ENCODE measurements around the gene FAM50A.

DNA sequence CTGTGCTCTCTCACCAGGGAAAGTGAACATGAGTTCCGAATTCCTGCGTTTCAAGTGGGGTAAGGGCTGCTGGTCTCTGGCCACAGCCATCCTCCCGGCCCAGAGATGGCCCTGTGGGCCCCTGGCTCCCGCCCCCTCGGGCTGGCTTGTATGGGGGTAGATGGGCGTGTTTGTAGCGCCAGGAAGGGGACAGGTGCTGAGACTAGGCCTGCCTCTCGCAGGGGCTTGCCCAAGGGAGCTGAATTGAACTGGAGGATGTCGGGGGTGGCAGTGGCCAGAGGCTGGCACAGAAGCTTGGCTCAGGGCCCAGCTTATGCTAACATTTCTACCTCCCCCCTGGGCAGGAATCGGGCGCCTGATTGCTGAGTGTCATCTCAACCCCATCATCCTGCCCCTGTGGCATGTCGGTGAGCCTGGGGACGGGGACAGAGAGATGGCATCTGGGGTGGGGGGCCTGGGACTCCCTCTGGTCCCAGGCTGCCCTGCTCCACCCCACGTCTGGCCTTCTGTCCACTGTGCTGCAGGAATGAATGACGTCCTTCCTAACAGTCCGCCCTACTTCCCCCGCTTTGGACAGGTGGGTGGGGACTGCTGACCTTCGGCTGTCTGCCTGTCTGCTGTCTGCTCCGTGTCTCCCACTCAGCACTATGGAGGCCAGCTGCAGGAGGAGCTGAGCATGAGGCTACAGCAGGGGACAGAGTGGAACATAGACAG is 24.1 kb upstream of the FAM50A start:
- TF ChIP-seq, protein P1, sequence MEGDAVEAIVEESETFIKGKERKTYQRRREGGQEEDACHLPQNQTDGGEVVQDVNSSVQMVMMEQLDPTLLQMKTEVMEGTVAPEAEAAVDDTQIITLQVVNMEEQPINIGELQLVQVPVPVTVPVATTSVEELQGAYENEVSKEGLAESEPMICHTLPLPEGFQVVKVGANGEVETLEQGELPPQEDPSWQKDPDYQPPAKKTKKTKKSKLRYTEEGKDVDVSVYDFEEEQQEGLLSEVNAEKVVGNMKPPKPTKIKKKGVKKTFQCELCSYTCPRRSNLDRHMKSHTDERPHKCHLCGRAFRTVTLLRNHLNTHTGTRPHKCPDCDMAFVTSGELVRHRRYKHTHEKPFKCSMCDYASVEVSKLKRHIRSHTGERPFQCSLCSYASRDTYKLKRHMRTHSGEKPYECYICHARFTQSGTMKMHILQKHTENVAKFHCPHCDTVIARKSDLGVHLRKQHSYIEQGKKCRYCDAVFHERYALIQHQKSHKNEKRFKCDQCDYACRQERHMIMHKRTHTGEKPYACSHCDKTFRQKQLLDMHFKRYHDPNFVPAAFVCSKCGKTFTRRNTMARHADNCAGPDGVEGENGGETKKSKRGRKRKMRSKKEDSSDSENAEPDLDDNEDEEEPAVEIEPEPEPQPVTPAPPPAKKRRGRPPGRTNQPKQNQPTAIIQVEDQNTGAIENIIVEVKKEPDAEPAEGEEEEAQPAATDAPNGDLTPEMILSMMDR (IDR thresholded peaks at IDR 0.05), result no peak
- no peak for TF ChIP-seq EZH2 (IDR thresholded peaks at IDR 0.05; ENCODE audit: borderline replicate concordance, insufficient read depth, low read depth, low read length, poor library complexity, severe bottlenecking)

All from B cell (primary cell).